ENCODE results near the gene SPATA31A6.
"Not testable (repeated sequence)": the region's sequence is repeated elsewhere in the genome, so short reads cannot be mapped to it uniquely, and the experiment has no call there.

The SPATA31A6 gene

DNA sequence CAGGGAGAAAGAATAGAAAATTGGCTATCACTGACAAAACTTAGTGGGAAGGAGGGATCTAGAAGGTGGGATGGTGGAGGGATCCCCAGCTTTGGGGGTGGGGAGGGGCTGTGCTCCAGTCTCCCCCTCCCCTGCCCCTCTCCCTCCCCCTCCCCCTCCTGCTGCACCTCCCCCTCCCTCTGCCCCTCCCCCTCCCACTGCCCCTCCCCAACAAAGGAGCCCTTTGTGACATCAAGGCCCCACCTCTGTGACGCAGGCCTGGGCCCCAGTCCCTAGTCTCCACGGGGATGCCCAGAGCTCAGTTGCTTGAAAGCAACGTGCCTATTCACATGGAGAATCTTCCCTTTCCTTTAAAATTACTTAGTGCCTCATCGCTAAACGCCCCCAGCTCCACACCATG lies at the start of gene SPATA31A6:
TSS of gene SPATA31A6 (plus strand) at position 301 of the 400 bp plus-strand sequence. CDS start at position 330, 29 bp downstream.
- DNase-seq: not testable (repeated sequence)

DNA sequence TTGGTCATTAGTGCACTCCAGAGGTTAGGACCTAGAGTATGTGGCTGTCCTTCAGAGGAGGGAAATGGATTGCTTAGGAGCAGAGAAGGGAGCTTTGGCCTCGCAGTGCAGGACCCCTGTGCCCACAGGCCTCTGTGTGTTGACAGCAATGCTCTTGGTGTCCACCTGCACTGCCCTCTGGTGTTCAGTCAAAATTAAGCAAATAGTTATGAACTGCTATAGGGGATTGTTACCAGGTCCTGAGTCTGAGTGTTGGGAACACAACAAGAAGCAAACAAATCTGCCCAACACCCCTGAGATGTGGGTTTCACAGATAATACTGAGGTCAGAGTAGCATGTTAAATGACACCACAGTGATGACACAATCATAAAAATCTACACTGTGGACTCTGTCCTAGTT lies 23.2 kb upstream of the SPATA31A6 start:
- not testable (repeated sequence) for DNase-seq

DNA sequence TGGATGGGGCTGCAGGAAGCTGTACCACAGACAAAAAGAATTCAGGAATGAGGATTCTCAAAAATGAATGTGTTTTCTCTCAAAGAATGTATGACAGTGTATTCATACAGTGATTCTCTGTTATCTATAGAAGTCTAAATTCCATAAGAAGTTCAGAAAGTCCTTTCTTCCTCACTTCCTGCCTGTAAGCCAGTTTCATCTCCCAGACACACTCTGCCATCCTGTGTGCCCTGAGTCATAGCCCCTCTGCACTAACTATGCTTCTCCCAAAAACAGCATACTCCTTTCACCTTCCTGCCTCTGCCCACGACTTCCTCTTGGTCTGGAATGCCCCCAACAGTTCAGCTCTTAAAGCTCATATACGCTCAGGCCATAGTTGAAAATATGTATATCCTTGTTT lies 36.4 kb downstream of the SPATA31A6 start:
- DNase-seq: not testable (repeated sequence)

DNA sequence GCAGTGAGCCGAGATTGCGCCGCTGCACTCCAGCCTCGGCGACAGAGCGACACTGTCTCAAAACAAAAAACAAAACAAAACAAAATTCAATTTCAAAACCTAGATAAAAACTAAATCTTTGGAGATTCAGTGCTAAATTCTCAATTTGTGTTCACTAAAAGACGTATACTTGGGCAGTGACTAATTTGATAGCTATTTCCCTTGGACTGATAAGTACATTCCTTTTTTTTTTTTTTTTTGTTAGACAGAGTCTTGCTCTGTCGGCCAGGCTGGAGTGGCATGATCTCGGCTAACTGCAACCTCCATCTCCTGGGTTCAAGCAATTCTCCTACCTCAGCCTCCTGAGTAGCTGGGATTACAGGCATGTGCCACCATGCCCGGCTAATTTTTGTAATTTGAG lies 39.8 kb downstream of the SPATA31A6 start:
- DNase-seq: not testable (repeated sequence)

DNA sequence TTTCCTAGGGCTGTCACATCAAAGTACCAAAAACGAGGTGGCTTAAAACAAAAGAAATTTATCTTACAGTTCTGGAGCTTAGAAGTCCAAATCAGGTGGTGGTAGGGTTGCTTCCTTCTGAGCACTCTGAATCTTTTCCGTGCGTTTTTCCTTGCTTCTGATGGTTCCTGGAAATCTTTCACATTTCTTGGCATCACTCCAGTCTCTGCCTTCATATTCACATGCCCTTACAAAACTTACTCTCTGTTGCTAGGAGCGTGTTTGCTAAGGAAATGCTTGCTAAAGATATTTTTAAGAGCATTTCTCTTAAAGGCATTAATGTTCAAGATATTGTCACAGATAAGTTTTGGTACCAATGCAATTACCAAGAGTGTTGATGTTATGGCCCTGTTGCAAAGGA lies 49.6 kb downstream of the SPATA31A6 start:
- DNase-seq: not testable (repeated sequence)

DNA sequence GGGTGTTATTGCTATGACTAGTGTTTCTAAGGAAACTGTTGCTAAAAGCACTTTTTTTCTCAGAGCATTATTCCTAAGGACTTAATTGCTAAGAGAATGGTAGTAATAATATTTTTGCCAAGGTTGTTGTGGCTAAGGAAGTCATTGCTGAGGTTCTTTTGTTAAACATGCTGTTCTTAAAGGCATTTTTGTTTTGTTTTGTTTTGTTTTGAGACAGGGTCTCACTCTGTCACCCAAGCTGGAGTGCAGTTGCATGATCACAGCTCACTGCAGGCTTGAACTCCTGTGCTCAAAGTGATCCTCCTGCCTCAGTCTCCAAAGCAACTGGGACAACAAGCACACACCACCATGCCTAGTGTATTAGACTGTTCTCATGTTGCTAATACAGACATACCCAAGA lies 51.2 kb downstream of the SPATA31A6 start:
- not testable (repeated sequence) for DNase-seq

DNA sequence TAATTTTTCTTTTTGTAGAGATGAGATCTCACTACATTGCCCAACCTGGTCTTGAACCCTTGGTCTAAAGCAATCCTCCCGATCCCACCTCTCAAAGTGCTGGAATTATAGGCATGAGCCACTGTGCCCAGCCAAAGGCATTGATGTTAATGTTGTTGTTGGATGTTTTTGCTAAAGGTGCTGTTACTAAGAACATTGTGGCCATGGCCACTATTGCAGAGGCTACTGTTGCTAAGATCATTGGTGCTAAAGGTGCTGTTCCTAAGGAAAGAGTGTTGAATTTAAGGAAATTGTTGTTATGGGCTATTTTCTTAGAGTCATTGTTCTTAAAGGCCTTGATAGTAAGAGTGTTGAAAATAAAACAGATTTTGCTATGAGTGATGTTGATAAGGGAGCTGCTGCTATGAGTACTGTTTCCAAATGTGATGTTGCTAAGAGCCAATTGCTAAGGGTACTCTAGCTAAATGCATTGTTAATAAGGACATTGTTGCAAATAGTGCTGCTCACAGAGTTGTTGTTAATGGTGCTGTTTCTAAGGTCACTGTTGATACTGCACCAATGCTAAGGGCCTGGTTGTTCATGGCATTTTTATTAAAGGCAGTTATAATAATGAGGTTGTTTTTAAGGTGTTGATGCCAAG lies 52.0 kb downstream of the SPATA31A6 start:
- DNase-seq: not testable (repeated sequence)

DNA sequence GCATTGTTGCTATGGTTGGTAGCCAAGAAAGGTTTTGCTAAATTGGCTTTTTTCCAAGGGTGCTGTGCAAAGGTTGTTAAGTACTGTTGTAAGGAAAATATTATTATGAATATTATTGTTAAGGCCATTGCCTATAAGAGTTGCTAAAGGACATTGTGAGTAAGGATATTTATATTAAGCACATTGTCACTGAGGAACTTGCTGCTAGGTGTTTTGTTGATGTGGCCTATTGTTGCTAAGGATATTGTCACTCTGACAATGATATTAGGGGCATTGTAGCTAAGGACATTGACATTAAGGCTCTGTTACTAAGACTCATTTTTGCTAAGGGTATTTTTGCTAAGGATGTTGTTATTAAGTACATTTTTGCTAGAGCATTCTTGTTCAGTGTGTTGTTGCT lies 52.6 kb downstream of the SPATA31A6 start:
- DNase-seq: not testable (repeated sequence)

DNA sequence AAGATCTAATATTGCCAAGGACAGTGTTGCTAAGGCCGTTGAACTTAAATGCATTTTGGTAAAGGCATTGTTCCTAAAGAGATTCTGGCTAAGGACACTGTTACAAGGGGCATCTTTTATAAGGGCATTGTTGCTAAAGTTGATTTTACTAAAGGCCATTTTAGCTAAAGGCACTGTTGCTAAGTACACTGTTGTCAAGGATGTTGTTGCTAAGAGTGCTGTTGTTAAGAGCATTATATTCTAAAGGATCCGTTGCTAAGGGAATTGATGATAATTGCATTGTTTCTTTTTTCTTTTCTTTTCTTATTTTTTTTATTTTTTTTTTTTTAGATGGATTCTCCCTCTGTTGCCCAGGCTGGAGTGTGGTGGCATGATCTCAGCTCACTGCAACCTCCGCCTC lies 53.9 kb downstream of the SPATA31A6 start:
- DNase-seq: not testable (repeated sequence)

DNA sequence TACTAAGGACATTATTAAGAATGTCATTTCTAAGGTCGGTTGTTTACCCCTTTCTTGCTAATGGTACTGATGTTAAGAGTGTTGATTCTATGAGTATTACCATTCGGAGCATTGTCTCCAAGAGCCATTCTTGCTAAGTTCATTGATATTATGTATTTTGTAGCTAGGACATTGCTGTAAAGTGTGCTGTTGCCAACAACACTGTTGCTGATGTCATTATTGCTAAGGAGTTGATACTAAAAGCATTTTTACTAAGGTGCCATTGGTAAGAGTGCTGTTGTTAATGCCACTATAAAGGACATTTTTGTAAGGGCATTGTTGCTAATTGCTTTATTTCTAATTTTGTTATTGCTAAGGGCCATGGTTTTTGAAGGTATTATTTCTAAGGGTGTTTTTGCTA lies 55.4 kb downstream of the SPATA31A6 start:
- DNase-seq: not testable (repeated sequence)
